Psoas muscle (tissue), 8 donors: ENCODE results near the gene TBL1XR1. TPM values are rescaled to one million over a fixed set of nuclear protein-coding genes. Genes with fewer than 3 reads are reported as not detected.

Experiments
- ATAC-seq, 4 donors: fragments of 200-7000 bp; cut with Tn5 transposase; one replicate each; pipeline ENCODE4 v1.9.1; 2020; ENCODE audit warnings: moderate library complexity in 3 of 4, mild to moderate bottlenecking in 2 of 4
- DNase-seq, 2 donors: peaks; one replicate each; pipeline ENCODE4 v3.0.0-alpha.2; 2020
- H3K27ac ChIP-seq: fragments of 200-600 bp; one replicate; pipeline ENCODE4 v1.8.0; 2022
- H3K27me3 ChIP-seq, 3 donors: fragments of 200-600 bp in 1 of 3; one replicate each; pipeline versions ENCODE4 v1.6.1 to v1.8.0; 2013 to 2022; ENCODE audit warnings: low read length in 2 of 3, mild to moderate bottlenecking in 2 of 3, moderate library complexity in 1 of 3; ENCODE audit not compliant: insufficient read depth in 3 of 3
- H3K36me3 ChIP-seq, 2 donors: fragments of 200-600 bp in 1 of 2; one replicate each; pipeline versions ENCODE4 v1.6.1 to v1.8.0; 2013 to 2022; ENCODE audit warnings: low read depth in 1 of 2, mild to moderate bottlenecking in 1 of 2, moderate library complexity in 1 of 2; ENCODE audit not compliant: insufficient read depth in 1 of 2
- H3K4me1 ChIP-seq: fragments of 200-600 bp; one replicate; pipeline ENCODE4 v1.8.0; 2022
- H3K4me3 ChIP-seq: fragments of 200-600 bp; one replicate; pipeline ENCODE4 v1.8.0; 2022; ENCODE audit warnings: mild to moderate bottlenecking
- H3K9me3 ChIP-seq: fragments of 200-600 bp; one replicate; pipeline ENCODE4 v1.8.0; 2022
- CTCF ChIP-seq: fragments of 200-600 bp; IDR thresholded peaks from one replicate; pipeline ENCODE4 v1.8.0; 2022; ENCODE audit warnings: antibody characterized with exemption
- WGBS, 3 donors: extraction: QIAGEN DNeasy Blood & Tissue Kit; methylation state at CpG; one replicate each; pipeline versions ENCODE4 v1.1.6 to v1.1.7; 2013; 5-methylcytosine and 5-hydroxymethylcytosine counted together
- intact Hi-C, 2 donors: fragments of 100-400 bp; cut with DNase I; formaldehyde crosslinking; loops; one replicate each; pipeline versions ENCODE4 v1.11.0 to v1.14.2; 2022
- polyA plus RNA-seq, 3 donors: library from polyadenylated mRNA; stranded (reverse); fragments of 200-250 nt; gene quantifications; one replicate each; pipeline ENCODE4 v1.2.3, GENCODE V29; 2013
- total RNA-seq, 4 donors: library from RNA; stranded (reverse); fragmentation: NEBNext Ultra II Directional in 2 of 4; extraction: Animal tissue kit (Norgen Biotek cat#: 25700) in 2 of 4; gene quantifications; one replicate each; pipeline versions ENCODE4 v1.2.1 to v1.2.4, GENCODE V29; 2021 to 2023
- donor health status: healthy with polysubstance abuse.
- donor health status: DM: no; HTN: no; CAD: no; lungs with moderate emphysema.
- donor health status: Bipolar disorder and iron deficiency.
- donor health status: healthy.
- donor health status: DM: yes; HTN: yes; CAD: no.
- donor health status: DM: no; HTN: no; CAD: no.
- donor health status: DM: no; HTN: no; CAD: no.
- donor health status: DM: yes; HTN: yes; CAD: no.

Gene TBL1XR1
- total and polyA plus RNA-seq, 7 donors: 7.3 to 97.4 (median 58.6) TPM

- no peak for TF ChIP-seq CTCF
- intact Hi-C loops: no loop called here
- DNase-seq (no peak), ATAC-seq (peak in 3 of 4 donors; percentile 25 to 61 (median 58))
- Histone ChIP-seq H3K27me3 (no peaks in the 10 kb centered on the region), H3K27ac (no peak overlapping the region), H3K9me3 (no peaks in the 10 kb centered on the region), H3K36me3 (peaks cover 0 to 6% of the 10 kb centered on the region in 2 donors), H3K4me1 (peaks cover 40% of the 10 kb centered on the region), H3K4me3 (no peak overlapping the region)
- WGBS, 3 donors: 56 to 67% (median 57%) methylated on average over 3 of the region's 3 CpGs
Observed at GRCh38 chr3:177056927-177057326, 140.4 kb downstream of the TBL1XR1 start.

GRCh38 chr3:177055605-177056571, 141.4 kb downstream of the TBL1XR1 start:
- DNase-seq (no peak), ATAC-seq (no peak)
- Histone ChIP-seq H3K4me1 (peaks cover 33% of the 10 kb centered on the region), H3K36me3 (peaks cover 0 to 6% of the 10 kb centered on the region in 2 donors), H3K9me3 (no peaks in the 10 kb centered on the region), H3K4me3 (no peak overlapping the region), H3K27ac (no peak overlapping the region), H3K27me3 (no peaks in the 10 kb centered on the region)
- 60 to 84% (median 75%) methylated on average over 1 of the region's 1 CpG for WGBS, 3 donors
- intact Hi-C loops: no loop called here
- no peak for TF ChIP-seq CTCF

GRCh38 chr3:177053107-177053506, 144.2 kb downstream of the TBL1XR1 start:
- no peak for TF ChIP-seq CTCF
- Histone ChIP-seq H3K9me3 (no peaks in the 10 kb centered on the region), H3K36me3 (peaks cover 0 to 27% of the 10 kb centered on the region in 2 donors), H3K27me3 (no peaks in the 10 kb centered on the region), H3K4me1 (peaks cover 27% of the 10 kb centered on the region), H3K4me3 (no peak overlapping the region), H3K27ac (no peak overlapping the region)
- intact Hi-C loops: loop anchor here (5.0 kb wide), 3 partner anchors 139 to 1334 kb away; partner anchors contain the start of gene TBL1XR1 (in 1 of the 2)
- 81 to 94% (median 81%) methylated on average over 2 of the region's 2 CpGs for WGBS, 3 donors
- DNase-seq (no peak), ATAC-seq (no peak)

GRCh38 chr3:177051411-177051810, 145.9 kb downstream of the TBL1XR1 start:
- 49 to 60% (median 52%) methylated on average over 4 of the region's 4 CpGs for WGBS, 3 donors
- intact Hi-C loops: loop anchor here (5.0 kb wide), 3 partner anchors 141 to 1336 kb away; partner anchors contain the start of gene TBL1XR1 (in 1 of the 2)
- no peak overlapping the region for H3K4me3 ChIP-seq
- no peaks in the 10 kb centered on the region for H3K27me3 ChIP-seq
- TF ChIP-seq CTCF: no peak
- ATAC-seq: peak in 1 of 4 donors; percentile 18
- H3K9me3 ChIP-seq: no peaks in the 10 kb centered on the region
- peaks cover 12% of the 10 kb centered on the region for H3K4me1 ChIP-seq
- H3K27ac ChIP-seq: no peak overlapping the region
- no peak for DNase-seq
- peaks cover 0 to 44% of the 10 kb centered on the region in 2 donors for H3K36me3 ChIP-seq
